Epithelial cell of prostate (primary cell): ENCODE data around the gene ENPP7.
"Not testable (repeated sequence)": the region's sequence is repeated elsewhere in the genome, so short reads cannot be mapped to it uniquely, and the experiment has no call there.

Source experiments
- DNase-seq: peaks from one replicate; pipeline ENCODE4 v3.0.0-alpha.2; 2011; ENCODE audit warnings: low read depth, low spot score
- H3K27ac ChIP-seq: fragments of 450-650 bp; 2 replicates; pipeline ENCODE4 v1.5.1; 2017; ENCODE audit warnings: mild to moderate bottlenecking

The ENPP7 gene

DNA sequence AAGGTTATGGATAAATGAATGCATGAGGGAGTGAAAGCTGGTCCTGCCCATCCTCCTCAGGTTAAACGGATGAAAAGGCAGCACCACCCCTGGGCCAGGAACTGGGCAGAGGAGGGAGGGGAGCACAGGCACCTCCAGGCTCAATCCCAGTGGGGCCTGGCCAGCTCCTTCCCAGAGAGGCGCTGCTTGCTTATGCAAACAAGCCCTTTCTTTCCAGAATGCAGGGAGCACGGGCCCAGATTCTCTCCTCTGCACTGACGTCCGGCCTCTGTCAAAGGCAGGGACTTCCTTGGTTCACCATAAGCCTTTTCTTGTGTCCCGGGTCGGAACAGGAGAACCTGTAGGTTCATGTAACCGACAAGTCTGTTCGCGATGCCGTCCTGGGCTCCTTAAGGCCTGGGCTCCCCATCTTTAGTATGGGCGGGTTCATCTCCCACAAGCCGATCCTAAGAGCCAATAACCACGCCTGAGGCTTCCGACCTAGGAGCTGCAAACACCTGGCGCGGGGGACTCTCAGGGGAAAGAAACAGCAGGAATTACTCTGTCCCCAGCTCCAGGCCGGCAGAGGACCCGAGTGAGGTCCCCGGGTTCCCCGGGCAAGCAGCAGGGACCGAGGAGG, 16.3 kb downstream of the ENPP7 start:
- DNase-seq, result no peak
- no peak overlapping the region for H3K27ac ChIP-seq

DNA sequence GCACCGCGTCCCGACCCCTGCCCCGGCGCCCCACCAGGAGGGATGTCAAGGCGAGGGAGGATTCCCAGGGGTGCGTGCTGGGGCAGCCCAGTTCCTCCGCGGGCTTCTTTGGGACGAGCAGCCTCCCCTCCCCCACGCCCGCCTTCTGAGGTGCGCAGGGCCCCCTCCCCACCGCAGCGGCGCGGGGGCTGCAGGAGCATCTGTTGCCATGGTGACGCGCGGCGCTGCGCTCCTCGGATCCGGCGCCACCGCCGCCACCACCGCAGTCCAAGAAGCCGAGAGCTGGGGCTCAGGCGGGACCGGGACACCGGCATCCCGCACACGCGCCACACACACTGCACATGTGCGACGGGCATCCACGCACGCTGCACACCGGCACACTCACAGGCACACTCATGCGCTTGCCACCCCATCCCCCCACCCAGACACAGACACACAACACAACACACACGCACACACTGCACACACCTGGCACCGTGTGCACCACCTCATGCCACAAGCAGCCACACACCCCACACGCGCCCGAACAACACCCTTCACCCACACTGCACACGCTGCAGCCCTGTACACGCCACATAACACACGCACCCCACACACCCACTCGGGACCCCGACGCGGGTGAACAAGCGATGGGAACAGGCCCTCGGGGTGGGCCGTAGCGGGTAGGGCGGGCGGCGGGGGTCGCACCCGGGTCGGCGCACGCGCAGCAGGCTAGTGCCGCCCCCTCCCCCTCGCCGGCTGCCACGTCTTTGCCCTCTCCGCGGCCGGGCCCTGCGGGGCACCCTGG, 17.0 kb downstream of the ENPP7 start:
- no peak overlapping the region for H3K27ac ChIP-seq
- DNase-seq, result no peak

DNA sequence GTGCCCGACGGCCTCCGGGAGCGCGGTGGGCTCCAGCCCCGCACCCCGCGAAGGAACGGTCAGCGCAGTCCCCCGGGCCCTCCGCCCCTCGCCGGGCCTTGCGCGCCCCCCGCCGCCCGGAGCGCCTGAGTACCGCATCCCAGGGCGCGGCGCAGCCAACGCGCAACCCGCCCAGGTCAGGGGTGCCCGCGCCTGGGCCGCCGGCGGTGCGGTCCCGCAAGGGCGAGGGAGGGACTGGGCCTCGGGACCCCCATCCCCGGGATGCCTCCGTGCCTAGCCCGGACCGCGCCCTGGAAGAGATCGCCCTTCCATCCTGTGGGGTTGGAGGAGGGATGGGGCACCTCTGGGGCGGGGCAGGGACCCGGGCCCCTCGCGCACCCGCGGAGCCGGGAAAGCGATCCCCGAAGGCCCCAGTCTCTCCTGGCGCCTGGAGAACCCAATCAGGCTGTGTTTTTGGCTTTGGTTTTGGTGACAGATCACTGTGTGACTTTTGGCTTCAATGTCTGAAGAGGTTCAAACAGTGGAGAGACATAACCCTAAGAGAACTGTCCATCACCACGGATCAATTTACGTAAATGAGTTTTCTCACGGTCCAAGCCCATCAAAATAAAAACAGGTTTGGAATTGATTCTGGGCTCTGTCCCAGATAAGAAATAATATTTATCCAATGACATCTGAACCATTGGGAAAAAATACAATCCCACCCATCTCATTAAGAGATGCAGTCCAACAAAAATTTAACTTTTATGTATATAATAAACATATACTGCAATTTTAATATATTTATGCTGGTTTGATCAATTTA, 17.8 kb downstream of the ENPP7 start:
- no peak overlapping the region for H3K27ac ChIP-seq
- DNase-seq, result no peak

DNA sequence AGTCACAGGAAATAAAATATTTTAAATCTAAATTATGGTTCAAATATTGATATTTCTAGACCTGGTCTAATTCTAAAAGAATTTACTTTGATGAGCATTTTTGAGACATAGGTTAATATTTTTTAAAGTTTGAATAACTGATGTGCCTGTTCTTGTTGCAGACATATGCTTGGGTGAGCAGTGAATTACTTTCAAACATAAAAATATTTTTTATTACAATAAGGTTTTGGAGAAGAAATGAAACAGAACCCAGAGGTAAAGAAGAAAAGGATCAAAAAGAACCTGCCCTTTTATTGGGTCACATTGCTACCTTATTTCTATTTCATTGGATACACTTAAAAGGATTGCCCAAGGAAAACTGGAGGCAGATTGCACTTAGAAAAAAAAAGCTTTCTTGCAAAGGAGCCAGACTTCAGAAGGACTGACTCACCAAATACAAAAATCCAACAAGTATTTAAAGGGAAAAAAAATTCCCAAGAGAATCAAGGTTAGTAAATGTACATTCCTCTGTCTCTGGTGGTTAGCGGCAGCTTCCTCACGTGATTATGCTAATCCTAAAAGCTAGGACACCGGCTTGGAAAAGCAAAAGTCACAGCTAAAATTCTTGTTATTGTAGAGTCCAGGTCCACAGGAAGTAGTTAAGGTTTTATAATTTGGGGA, 18.5 kb downstream of the ENPP7 start:
- DNase-seq, result no peak
- H3K27ac ChIP-seq, result no peak overlapping the region

DNA sequence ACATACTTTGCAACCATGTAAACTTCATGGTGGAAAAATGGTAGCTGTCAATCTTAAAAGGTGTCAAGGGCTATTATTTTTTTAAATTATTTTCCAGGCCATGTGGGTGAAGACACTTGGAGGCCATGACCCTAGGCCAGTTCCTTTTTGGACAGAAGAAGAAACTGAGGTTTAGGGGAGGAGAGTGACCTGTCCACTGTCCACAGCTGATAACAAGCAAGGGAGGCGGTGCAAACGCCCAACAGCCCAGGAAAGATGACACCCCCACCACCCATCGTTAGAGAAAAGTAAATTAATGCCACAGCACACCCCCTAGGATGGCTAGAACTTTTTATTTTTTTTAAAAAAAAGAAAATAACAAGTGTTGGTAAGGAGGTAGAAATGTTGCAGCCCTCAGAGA, 19.2 kb downstream of the ENPP7 start:
- no peak for DNase-seq
- H3K27ac ChIP-seq, result no peak overlapping the region

DNA sequence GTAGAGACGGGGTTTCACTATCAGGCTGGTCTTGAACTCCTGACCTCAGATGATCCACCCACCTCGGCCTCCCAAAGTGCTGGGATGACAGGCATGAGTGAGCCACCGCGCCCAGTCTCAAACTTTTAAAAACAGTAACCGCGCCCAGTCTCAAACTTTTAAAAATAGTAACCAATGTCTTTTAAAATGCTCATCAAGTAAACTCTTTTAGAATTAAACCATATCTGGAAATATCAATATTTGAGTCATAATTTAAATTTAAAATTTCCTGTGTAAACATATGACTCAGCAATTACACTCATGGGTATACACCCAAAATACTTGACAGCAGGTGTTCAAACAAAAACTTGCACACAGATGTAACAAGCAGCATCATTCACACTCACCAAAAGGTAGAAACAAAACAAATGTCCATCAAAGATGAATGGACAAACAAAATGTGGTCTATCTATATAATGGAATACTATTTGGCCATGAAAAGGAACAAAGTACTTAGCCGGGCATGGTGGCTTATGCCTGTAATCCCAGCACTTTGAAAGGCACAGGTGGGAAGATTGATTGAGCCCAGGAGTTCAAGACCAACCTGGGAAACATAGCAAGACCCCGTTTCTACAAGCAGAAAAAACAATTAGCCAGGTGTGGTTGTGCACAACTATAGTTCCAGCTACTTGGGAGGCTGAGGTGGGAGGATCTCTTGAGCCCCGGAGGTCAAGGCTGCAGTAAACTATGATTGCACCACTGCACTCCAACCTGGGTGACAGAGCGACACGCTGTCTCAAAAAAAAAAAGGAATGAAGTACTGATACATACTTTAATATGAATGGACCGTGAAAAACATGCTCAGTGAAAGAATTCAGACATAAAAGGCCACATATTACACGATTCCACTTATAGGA, 20.2 kb downstream of the ENPP7 start:
- DNase-seq, result no peak
- H3K27ac ChIP-seq, result no peak overlapping the region

DNA sequence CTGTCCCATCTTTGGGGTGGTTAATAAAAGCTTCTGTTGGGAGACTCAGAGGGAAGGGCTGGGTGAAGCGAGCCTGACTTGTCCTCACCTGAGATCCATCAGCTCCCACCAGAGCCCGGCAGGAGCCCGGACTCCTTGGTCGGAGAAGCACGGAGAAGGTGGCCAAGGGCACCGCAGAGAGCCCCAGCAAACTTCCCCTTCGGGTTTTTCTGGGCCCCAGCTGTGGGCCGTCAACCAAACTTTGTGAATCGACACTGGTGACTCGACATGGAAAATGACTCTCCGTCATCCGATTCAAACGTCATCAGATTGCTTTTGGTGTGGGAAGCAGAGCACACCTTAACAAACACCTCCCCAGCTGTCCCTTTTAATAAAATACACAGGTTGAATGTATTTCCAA, 21.4 kb downstream of the ENPP7 start:
- H3K27ac ChIP-seq, result no peak overlapping the region
- no peak for DNase-seq

DNA sequence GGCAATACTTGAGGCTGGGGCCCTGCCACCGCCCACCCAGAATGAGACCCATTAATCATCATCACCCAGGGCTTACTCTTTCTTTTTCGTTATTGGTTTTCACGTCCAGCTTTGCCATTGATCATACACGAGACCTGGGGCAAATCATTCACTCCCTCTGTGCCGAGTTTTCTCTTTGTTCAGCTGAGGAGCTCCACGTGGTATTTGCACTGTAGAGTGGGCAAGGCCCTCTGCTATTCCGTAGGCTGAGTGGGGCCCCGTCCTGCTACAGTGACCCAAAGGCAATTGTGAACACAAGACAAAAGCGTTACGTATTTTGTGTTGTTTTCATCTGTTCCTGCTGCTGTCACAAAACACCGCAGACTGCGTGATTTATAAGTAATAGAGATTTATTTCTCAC, 23.6 kb downstream of the ENPP7 start:
- H3K27ac ChIP-seq, result no peak overlapping the region
- DNase-seq, result no peak

DNA sequence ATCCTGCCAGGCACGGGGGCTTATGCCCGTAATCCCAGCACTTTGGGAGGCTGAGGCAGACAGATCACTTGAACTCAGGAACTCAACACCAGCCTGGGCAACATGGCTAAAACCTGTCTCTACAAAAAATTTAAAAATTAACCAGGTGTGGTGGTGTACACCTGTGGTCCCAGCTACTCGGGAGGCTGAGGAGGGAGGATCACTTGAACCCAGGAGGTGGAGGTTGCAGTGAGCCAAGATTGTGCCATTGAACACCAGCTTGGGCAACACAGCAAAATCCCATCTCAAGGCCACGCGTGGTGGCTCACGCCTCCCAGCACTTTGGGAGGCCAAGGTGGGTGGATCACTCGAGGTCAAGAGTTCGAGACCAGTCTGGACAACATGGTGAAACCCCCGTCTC, 24.2 kb downstream of the ENPP7 start:
- H3K27ac ChIP-seq, DNase-seq: not testable (repeated sequence)

DNA sequence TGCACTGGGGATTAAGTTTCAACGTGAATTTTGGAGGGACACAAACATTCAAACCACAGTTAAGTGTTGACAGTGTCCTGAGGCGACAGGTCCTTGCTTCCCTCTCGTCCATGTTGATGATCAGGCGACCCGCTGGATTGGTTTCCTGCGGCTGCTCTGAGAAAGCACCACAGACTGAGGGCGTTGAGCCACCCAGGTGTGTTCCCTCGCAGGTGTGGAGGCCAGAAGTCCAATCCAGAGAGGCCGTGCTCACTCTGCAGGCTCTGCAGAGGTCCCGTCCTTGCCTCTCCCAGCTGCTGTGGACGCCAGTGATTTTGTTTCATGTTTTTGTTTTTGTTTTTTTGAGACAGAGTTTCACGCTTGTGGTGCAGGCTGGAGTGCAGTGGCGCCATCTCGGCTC, 24.8 kb downstream of the ENPP7 start:
- no peak for DNase-seq
- no peak overlapping the region for H3K27ac ChIP-seq

DNA sequence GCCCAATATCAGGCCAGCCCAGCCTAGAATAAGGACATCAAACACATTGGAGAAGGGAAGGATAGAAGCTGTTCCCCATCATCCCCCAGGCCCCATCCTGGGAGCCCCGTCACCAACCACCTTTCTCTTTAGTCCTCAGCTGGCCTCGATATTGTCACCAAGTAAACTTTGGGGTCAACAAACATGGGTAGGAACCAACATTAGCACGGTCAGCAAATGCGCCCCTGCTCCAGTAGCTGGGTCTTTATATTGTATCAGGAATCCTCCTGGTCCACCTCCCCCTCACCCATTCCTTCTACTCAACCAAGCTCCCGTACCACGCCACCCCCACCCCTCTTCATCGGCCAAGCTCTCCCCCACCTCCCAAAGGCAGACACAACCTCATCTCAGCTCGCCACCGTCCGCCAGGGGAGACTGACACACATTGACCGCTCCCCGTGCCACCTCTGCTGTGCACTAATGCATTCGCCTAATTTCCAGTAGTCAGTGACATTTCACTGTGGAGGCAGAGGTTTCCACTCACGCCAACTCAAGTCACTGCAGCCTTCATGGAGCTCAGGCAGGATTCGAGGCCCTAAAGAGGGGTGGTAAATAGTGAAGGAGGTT, 26.5 kb downstream of the ENPP7 start:
- no peak for DNase-seq
- no peak overlapping the region for H3K27ac ChIP-seq

DNA sequence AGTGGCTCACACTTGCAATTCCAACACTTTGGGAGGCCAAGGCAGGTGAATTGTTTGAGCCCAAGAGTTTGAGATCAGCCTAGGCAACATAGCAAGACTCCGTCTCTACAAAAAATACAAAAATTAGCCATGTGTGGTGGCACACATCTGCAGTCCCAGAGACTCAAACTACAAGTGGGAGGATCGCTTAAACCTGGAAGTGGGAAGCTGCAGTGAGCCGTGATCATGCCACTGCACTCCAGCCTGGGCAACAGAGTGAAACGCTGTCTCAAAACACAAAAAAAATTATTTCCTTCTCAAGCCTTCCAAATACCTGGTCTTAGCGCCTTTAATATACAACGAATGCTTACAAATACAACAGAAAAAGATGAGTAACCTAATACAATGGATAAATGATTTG, 27.5 kb downstream of the ENPP7 start:
- H3K27ac ChIP-seq, result no peak overlapping the region
- DNase-seq, result no peak

DNA sequence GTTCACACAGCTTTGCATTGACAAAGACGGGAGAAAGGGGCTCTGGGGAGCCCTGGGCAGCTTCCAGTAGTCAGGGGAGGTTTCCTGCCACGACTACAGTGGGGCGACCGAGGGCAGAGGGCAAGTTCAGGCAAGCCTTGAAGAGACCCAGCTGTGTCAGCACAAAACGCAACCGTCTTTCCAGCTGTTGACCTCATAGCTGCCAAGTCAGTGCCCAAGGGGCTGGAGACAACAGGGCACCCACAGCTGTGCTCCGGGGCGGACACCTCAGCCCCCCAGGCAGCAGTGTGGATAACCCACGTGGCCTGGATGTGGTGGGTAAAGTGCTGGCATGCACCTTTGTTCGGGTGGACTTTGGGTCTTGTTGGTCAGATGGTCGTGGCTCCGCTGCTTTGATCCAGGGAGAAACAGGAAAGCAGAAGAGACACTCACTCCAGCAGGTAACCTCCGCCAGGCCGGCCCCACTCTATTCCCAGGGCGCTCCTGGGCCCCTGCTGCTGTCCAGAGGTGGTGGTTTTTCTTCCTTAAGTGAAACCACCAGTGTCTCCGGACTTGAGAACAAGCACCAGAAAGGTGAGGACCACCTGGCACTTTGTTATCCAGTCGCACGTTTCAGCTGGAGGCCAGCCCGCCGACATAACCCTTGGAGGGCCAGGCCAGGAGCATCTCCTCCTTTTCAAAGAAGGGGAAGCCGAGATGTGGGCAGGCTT, 29.6 kb downstream of the ENPP7 start:
- no peak for DNase-seq
- H3K27ac ChIP-seq, result no peak overlapping the region

DNA sequence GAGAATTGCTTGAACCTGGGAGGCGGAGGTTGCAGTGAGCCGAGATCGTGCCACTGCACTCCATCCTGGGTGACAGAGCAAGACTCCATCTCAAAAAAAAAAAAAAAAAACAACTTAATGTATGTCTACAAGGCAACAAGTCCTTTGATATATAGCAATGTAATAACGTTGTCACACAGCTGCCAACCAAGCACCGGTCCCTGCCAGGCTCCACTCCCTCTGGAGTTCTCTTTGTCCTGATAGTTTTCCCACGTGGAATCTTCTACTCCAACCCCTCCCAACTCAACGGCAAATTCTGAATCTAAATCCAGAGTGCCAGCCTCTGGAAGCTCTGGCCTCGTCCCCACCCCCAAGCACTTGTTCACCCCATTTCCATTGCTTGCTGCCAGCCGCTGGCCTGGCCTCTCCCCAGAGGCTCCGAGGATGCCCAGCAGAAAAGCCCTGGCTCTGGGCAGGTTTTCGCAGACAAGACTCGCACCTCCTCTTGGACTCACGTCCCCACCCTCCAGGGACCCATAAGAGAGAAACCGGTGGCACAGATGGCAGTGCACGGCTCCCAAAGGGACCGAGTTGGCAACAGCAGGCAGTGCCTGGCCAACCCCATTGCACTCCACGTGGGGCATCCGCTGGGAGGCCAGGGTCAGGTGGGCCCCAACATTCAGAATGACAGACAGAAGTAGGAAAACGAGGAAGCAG, 31.3 kb downstream of the ENPP7 start:
- DNase-seq, result no peak
- H3K27ac ChIP-seq, result no peak overlapping the region

DNA sequence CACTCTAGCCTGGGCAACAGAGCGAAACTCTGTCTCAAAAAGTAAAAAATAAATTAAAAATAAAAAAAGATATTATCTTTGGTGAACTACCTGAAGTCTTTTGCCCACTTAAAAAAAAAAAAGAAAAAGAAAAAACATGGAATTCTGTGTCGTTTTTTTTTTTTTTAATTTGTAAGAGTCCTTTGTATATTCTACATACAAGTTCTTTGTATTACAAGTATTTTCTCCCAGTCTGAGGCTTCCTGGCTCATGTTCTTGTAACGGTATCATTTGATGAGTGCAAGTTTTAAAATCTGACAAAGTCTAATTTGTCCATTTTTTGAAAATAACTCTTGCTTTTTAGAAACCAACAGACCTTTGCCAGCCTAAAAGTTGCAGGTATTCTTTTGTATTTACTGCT, 35.0 kb downstream of the ENPP7 start:
- no peak overlapping the region for H3K27ac ChIP-seq
- no peak for DNase-seq

DNA sequence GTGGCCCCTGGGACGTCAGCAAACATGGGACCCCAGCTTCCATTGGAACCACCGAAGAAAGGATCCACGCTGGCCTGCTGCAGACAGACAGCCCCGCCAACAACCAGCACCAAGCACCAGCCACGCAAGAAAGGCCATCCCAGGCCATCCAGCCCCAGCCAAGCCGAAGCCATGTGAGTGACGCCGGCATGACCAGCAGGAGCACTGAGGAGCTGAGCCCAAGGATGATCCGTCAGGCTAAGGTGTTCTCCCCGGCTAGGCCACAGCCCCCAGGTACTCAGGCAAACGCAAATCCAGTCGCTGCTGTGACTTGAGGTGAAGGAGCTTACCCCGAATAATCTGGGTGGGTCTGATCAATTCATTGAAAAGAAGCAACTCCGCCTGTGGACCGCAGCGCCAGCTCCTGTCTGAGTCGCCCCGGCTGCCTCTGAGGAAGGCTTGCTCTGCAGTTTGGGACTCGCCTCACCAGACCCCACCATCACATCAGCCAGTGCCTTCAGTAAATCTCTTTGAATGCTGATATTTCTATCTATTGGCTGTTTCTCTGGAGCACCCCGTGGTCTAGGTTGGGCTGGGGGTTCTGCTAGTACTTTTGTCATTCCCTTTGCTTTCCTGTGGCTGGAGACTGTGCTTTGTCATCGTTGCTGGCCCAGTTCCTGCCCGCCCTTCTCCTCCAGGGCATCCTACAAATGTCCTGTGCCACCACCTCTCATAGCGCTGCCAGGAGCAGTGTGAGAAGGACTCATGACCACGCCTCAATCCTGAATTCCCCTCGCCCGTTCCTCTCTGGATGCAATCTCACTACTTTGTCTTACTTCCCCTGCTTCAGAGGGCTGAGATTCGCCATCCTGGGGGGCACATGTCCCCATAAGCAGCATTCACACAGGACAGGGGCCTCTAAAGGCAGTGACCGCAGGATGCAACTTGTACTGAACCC, 39.1 kb downstream of the ENPP7 start:
- H3K27ac ChIP-seq, result no peak overlapping the region
- DNase-seq, result no peak

DNA sequence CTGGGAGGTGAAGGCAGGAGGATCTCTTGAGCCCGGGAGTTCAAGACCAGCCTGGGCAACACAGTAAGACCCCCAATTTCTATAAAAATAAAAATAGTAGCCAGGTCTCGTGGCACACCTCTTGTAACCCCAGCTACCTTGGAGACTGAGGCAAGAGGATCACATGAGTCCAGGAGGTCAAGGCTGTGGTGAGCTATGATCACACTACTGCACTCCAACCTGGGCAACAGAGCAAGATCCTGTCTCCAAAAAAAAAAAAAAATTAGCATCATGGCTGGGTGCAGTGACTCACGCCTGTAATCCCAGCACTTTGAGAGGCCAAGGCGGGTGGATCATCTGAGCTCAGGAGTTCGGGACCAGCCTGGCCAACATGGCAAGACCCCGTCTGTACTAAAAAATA, 40.5 kb downstream of the ENPP7 start:
- no peak for DNase-seq

More for the DNA sequence above, 40.5 kb downstream of the ENPP7 start:
- H3K27ac ChIP-seq, result no peak overlapping the region
